Stomach (tissue), 4 donors: ENCODE measurements around the gene CROT.

ENCODE experiments used
- CTCF ChIP-seq, 7 experiments: fragments of 450-650 bp in 4 of 7; fragments of 200-600 bp in 3 of 7; sonication (generic) in 3 of 7; IDR thresholded peaks; one replicate each; pipeline ENCODE4 v1.5.1; 2016 to 2019; ENCODE audit warnings: antibody characterized with exemption in 7 of 7, control low read depth in 2 of 7, mild to moderate bottlenecking in 1 of 7
- EP300 ChIP-seq: sonication (generic); formaldehyde crosslinking; IDR thresholded peaks from one replicate; pipeline ENCODE4 v1.6.1; 2017; ENCODE audit warnings: antibody characterized with exemption
- POLR2AphosphoS5 ChIP-seq, 3 donors: sonication (generic); formaldehyde crosslinking; IDR thresholded peaks; one replicate each; pipeline ENCODE4 v1.6.1; 2016; ENCODE audit warnings: antibody characterized with exemption in 3 of 3

- no peak for TF ChIP-seq POLR2AphosphoS5 (IDR thresholded peaks at IDR 0.05)
- no peak for TF ChIP-seq CTCF (IDR thresholded peaks at IDR 0.05)
- TF ChIP-seq EP300, result no peak
These were observed 11.0 kb downstream of the CROT start for GRCh38 chr7:87356448-87356847.
